ENCODE data around the gene NAGK.

- no peak for TF ChIP-seq ZFP36 (IDR thresholded peaks at IDR 0.05; ENCODE audit: borderline replicate concordance, partially characterized antibody)
- no peak for TF ChIP-seq CTCF (IDR thresholded peaks at IDR 0.05)
- no peak for TF ChIP-seq MYC (IDR thresholded peaks at IDR 0.05; ENCODE audit: borderline replicate concordance, low read length)
- TF ChIP-seq RAD21 (conservative IDR thresholded peaks at IDR 0.05 in 1 of 2, IDR thresholded peaks at IDR 0.05 in 1 of 2): no peak
- TF ChIP-seq JUNB (IDR thresholded peaks at IDR 0.05): no peak
- TF ChIP-seq PHF8 (IDR thresholded peaks at IDR 0.05; ENCODE audit: borderline replicate concordance, low read depth): no peak
- TF ChIP-seq POLR2A (IDR thresholded peaks at IDR 0.05; ENCODE audit: low read length): no peak
- TF ChIP-seq REST (IDR thresholded peaks at IDR 0.05): no peak
- TF ChIP-seq HOXB5 (CRISPR knock-in tag; IDR thresholded peaks at IDR 0.05): no peak
- no peak for TF ChIP-seq HMGXB4 (CRISPR knock-in tag; IDR thresholded peaks at IDR 0.05; ENCODE audit: borderline replicate concordance)
- no peak for TF ChIP-seq CEBPB (IDR thresholded peaks at IDR 0.05)
- TF ChIP-seq RARB (CRISPR knock-in tag; IDR thresholded peaks at IDR 0.05): no peak
- no peak for TF ChIP-seq ELK1 (IDR thresholded peaks at IDR 0.05; ENCODE audit: low read depth, low read length)
Measured at GRCh38 chr2:71082402-71083252, 14.2 kb downstream of the NAGK start.

Measured in A549 (cell line).